HepG2 (cell line): ENCODE measurements around the gene RNASE13. TPM values are rescaled to one million over a fixed set of nuclear protein-coding genes. Genes with fewer than 3 reads are reported as not detected.
A peak's percentile ranks its signal among the peaks of the same experiment; 100 is the strongest.

Experiments used
- EED ChIP-seq: sonication (generic); formaldehyde crosslinking; IDR thresholded peaks from 2 replicates; pipeline ENCODE4 v1.5.0; 2020; ENCODE audit warnings: mild to moderate bottlenecking, missing genetic modification reagents
- EP300 ChIP-seq, 3 experiments: sonication (generic) in 1 of 3; formaldehyde crosslinking in 1 of 3; IDR thresholded peaks; 2 replicates each; pipeline versions ENCODE4 v1.5.1 to v1.6.1; 2011 to 2020; ENCODE audit warnings: low read depth in 2 of 3, low read length in 2 of 3, borderline replicate concordance in 1 of 3, improper control_type of control experiment in 1 of 3, mild to moderate bottlenecking in 1 of 3, missing genetic modification reagents in 1 of 3, moderate library complexity in 1 of 3
- ISL2 ChIP-seq: sonication (generic); formaldehyde crosslinking; IDR thresholded peaks from 2 replicates; pipeline ENCODE4 v1.5.0; 2020; ENCODE audit warnings: missing genetic modification reagents
- KDM5A ChIP-seq: fragments of 200-600 bp; sonication (generic); IDR thresholded peaks from 2 replicates; pipeline ENCODE4 v1.7.0; 2018; ENCODE audit warnings: antibody characterized with exemption, mild to moderate bottlenecking, low read length, borderline replicate concordance
- PAF1 ChIP-seq: IDR thresholded peaks from 2 replicates; pipeline ENCODE4 v1.6.1; 2016; ENCODE audit warnings: missing genetic modification reagents, missing compliant biosample characterization
- ZFP90 ChIP-seq: sonication (generic); formaldehyde crosslinking; IDR thresholded peaks from 2 replicates; pipeline ENCODE4 v1.8.0; 2022; ENCODE audit warnings: missing genetic modification reagents, mild to moderate bottlenecking, inconsistent platforms, borderline replicate concordance
- ZNF124 ChIP-seq: sonication (generic); formaldehyde crosslinking; IDR thresholded peaks from 2 replicates; pipeline ENCODE4 v1.4.0; 2020; ENCODE audit warnings: missing genetic modification reagents
- ZNF256 ChIP-seq: sonication (generic); formaldehyde crosslinking; conservative IDR thresholded peaks from 2 replicates; pipeline ENCODE4 v1.4.0; 2020; ENCODE audit warnings: missing genetic modification reagents
- ZNF329 ChIP-seq: sonication (generic); formaldehyde crosslinking; IDR thresholded peaks from 2 replicates; pipeline ENCODE4 v1.9.0; 2021; ENCODE audit warnings: low read depth, mild to moderate bottlenecking, missing genetic modification reagents
- ZNF563 ChIP-seq: sonication (generic); formaldehyde crosslinking; IDR thresholded peaks from 2 replicates; pipeline ENCODE4 v1.8.0; 2022; ENCODE audit warnings: mild to moderate bottlenecking, moderate library complexity, missing genetic modification reagents
- ZNF775 ChIP-seq: sonication (generic); formaldehyde crosslinking; IDR thresholded peaks from 2 replicates; pipeline ENCODE4 v1.4.0; 2020; ENCODE audit warnings: missing genetic modification reagents, mild to moderate bottlenecking, moderate library complexity, borderline replicate concordance
- ZNF878 ChIP-seq: sonication (generic); formaldehyde crosslinking; IDR thresholded peaks from 2 replicates; pipeline ENCODE4 v1.8.1; 2023; ENCODE audit warnings: mild to moderate bottlenecking, missing genetic modification reagents, moderate library complexity
- polyA plus RNA-seq, 8 experiments: library from polyadenylated mRNA; depleted of rRNA in 3 of 8; stranded (reverse) in 7 of 8; unstranded in 1 of 8; fragments of >200 nt; fragmentation: Illumina TruSeq in 4 of 8; extraction: Trizol in 4 of 8; gene quantifications; 2 replicates each; pipeline versions ENCODE4 v1.2.1 to v1.2.3, GENCODE V29; 2011 to 2016; ENCODE audit warnings: low read depth in 4 of 8, missing spikeins in 1 of 8, mixed read lengths in 1 of 8; ENCODE audit not compliant: insufficient read depth in 1 of 8
- total RNA-seq, 5 experiments: library from RNA; depleted of rRNA; stranded (reverse); fragments of >200 nt; fragmentation: Illumina TruSeq; extraction: Trizol; gene quantifications; 2 replicates each; pipeline ENCODE4 v1.2.3, GENCODE V29; 2016; ENCODE audit warnings: low read depth in 1 of 5
- TF ChIP-seq, protein P1 (sequence below): IDR thresholded peaks from 2 replicates; pipeline ENCODE4 v1.6.1; 2016; ENCODE audit warnings: mild to moderate bottlenecking
- TF ChIP-seq, protein P2 (sequence below): sonication (generic); formaldehyde crosslinking; IDR thresholded peaks from 2 replicates; pipeline ENCODE4 v1.4.0; 2020; ENCODE audit warnings: mild to moderate bottlenecking, missing genetic modification reagents
- TF ChIP-seq, protein P3 (sequence below): sonication (generic); formaldehyde crosslinking; IDR thresholded peaks from 2 replicates; pipeline ENCODE4 v1.8.0; 2022; ENCODE audit warnings: missing genetic modification reagents, mild to moderate bottlenecking, borderline replicate concordance

Gene RNASE13
- total and polyA plus RNA-seq, 2 of the 13 experiments (the other 11 are each of a cell fraction or from before 2014, with no cell fraction given), result 1.0 TPM; not detected in 1

DNA sequence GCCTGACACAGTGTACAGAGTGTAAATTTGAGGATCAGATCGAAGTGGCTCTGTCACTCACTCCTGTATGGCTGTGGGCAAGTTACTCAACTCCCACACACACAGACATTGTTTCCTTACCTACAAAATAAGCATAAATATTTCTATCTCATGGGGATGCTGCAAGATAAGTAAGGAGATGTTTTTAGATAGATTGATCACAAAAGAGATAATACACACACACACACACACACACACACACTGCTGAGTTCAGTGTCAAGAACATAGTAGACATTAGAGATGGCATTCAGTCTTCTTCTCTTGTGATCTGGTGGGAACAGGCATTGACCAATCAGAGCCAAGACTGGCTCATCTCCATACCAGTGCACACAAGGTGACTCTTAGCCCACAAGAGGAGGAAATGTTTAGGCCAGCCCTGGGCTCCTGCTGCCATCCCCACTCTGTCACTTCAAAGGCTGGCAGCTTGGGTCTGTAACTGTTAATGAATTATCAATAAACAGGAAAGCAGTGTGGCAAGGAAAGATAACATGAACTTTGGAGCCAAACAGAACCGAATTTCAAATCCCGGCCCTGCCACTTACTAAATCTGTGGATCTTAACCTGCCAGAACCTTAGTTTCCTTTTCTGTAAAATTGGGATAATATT is 19.6 kb upstream of the RNASE13 start (continued):
- TF ChIP-seq ZNF878 (CRISPR knock-in tag) (peak; percentile 74), ISL2 (CRISPR knock-in tag) (peak; percentile 96), ZNF256 (no peak), ZNF563 (0 out of 2 replicates have a peak, but pooled peaks have one; percentile 53), EP300 (IDR thresholded peaks at IDR 0.05; ENCODE audit: low read depth in 2 of 2, low read length in 2 of 2) (peak; percentile 89 to 99; a peak in 3 of 4 replicates), EP300 (CRISPR knock-in tag; IDR thresholded peaks at IDR 0.05; ENCODE audit: borderline replicate concordance) (peak; percentile 95), ZNF329 (CRISPR knock-in tag) (no peak), EED (CRISPR knock-in tag) (no peak), PAF1 (no peak), KDM5A (no peak), ZNF124 (CRISPR knock-in tag) (peak; percentile 83), ZFP90 (CRISPR knock-in tag) (peak; percentile 66; the same call in 1 of the 2 replicates), ZNF775 (CRISPR knock-in tag) (0 out of 2 replicates have a peak, but pooled peaks have one; percentile 2)
- TF ChIP-seq, protein P1, sequence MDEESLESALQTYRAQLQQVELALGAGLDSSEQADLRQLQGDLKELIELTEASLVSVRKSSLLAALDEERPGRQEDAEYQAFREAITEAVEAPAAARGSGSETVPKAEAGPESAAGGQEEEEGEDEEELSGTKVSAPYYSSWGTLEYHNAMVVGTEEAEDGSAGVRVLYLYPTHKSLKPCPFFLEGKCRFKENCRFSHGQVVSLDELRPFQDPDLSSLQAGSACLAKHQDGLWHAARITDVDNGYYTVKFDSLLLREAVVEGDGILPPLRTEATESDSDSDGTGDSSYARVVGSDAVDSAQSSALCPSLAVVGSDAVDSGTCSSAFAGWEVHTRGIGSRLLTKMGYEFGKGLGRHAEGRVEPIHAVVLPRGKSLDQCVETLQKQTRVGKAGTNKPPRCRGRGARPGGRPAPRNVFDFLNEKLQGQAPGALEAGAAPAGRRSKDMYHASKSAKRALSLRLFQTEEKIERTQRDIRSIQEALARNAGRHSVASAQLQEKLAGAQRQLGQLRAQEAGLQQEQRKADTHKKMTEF (CRISPR knock-in tag), result peak; percentile 93
- TF ChIP-seq, protein P2, sequence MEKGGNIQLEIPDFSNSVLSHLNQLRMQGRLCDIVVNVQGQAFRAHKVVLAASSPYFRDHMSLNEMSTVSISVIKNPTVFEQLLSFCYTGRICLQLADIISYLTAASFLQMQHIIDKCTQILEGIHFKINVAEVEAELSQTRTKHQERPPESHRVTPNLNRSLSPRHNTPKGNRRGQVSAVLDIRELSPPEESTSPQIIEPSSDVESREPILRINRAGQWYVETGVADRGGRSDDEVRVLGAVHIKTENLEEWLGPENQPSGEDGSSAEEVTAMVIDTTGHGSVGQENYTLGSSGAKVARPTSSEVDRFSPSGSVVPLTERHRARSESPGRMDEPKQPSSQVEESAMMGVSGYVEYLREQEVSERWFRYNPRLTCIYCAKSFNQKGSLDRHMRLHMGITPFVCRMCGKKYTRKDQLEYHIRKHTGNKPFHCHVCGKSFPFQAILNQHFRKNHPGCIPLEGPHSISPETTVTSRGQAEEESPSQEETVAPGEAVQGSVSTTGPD (CRISPR knock-in tag), result peak; percentile 86
- TF ChIP-seq, protein P3, sequence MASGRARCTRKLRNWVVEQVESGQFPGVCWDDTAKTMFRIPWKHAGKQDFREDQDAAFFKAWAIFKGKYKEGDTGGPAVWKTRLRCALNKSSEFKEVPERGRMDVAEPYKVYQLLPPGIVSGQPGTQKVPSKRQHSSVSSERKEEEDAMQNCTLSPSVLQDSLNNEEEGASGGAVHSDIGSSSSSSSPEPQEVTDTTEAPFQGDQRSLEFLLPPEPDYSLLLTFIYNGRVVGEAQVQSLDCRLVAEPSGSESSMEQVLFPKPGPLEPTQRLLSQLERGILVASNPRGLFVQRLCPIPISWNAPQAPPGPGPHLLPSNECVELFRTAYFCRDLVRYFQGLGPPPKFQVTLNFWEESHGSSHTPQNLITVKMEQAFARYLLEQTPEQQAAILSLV (CRISPR knock-in tag), result 0 out of 2 replicates have a peak, but pooled peaks have one; percentile 33
